ENCODE results near the gene GRIK2. TPM values are rescaled to one million over a fixed set of nuclear protein-coding genes. Genes with fewer than 3 reads are reported as not detected.

The GRIK2 gene
- total and polyA plus RNA-seq, 2 of the 4 experiments (the other 2 are of a cell fraction) = 8.2 to 15.2 TPM

DNA sequence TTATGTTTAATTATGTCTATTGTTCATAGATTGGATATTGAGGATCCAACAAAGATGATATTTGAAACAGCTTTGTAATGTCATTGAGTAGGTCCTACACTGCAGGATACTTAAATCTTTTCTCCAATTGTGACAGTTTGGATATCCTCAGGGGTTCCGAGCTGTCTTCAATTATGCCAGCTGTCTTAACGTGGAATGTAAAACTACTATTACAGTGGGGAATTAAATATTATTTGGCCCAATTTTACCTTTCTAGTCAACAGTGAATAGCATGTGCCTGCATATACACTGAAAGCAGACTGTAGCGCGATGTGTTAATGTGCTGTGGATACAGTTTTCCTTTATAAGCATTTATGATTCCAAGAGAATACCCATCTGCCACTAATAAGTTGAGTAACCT is 156.9 kb downstream of the GRIK2 start:
- Histone ChIP-seq H4K20me1 (ENCODE audit: insufficient read depth, low read length) (no peaks in the 10 kb centered on the region), H4K8ac (ENCODE audit: low read depth in 2 of 2, low read length in 2 of 2) (no peak overlapping the region), H3K56ac (ENCODE audit: extremely low read depth, insufficient read depth, low read length) (no peak overlapping the region), H3K79me1 (ENCODE audit: low read depth in 1 of 2, low read length in 2 of 2) (peaks cover 0 to 7% of the 10 kb centered on the region in 2 experiments; a peak in 2 of 4 replicates), H3K4me2 (ENCODE audit: low read depth, low read length) (no peak overlapping the region), H2AFZ (replicated peaks; ENCODE audit: low read length, poor library complexity) (no peak overlapping the region), H3K4me1 (ENCODE audit: control insufficient read depth, insufficient read depth, low read length) (peaks cover 7% of the 10 kb centered on the region), H3K27me3 (ENCODE audit: control insufficient read depth, insufficient read depth, low read length) (no peaks in the 10 kb centered on the region), H3K9me3 (ENCODE audit: control insufficient read depth, insufficient read depth, low read length) (no peaks in the 10 kb centered on the region), H2AK5ac (ENCODE audit: low read depth, low read length) (no peak overlapping the region), H2AK9ac (replicated peaks; ENCODE audit: low read depth, low read length, poor library complexity) (no peak overlapping the region), H2BK120ac (ENCODE audit: low read depth, low read length) (no peak overlapping the region), H3K14ac (replicated peaks; ENCODE audit: low read depth, low read length) (no peak overlapping the region), H3K18ac (ENCODE audit: low read depth, low read length) (no peak overlapping the region), H3K4me3 (ENCODE audit: insufficient read depth, low read depth, low read length) (no peak overlapping the region), H3K9me1 (ENCODE audit: insufficient read depth, low read length) (no peaks in the 10 kb centered on the region), H3K23ac (ENCODE audit: low read depth, low read length) (no peak overlapping the region), H3K27ac (ENCODE audit: insufficient read depth, low read length) (no peak overlapping the region), H2BK15ac (ENCODE audit: low read depth, low read length) (no peak overlapping the region), H3K9ac (ENCODE audit: low read depth, low read length) (no peak overlapping the region), H4K91ac (ENCODE audit: insufficient read depth, low read depth, low read length) (no peak overlapping the region), H4K5ac (ENCODE audit: low read depth, low read length) (no peak overlapping the region), H2BK20ac (ENCODE audit: low read depth, low read length) (no peak overlapping the region), H3K4ac (ENCODE audit: low read depth, low read length) (no peak overlapping the region), H2BK5ac (ENCODE audit: low read depth, low read length, poor library complexity, severe bottlenecking) (no peak overlapping the region), H3K36me3 (ENCODE audit: control insufficient read depth, insufficient read depth, low read length) (no peaks in the 10 kb centered on the region)
- DNase-seq (no peak), ATAC-seq (ENCODE audit: low read depth) (no peak)
- no peak for TF ChIP-seq RAD21 (IDR thresholded peaks at IDR 0.05; ENCODE audit: low read length)
- TF ChIP-seq MAZ (IDR thresholded peaks at IDR 0.05; ENCODE audit: borderline replicate concordance, low read depth, low read length) = no peak
- TF ChIP-seq MAFK (IDR thresholded peaks at IDR 0.05; ENCODE audit: low read depth, low read length) = no peak
- TF ChIP-seq, protein P1, sequence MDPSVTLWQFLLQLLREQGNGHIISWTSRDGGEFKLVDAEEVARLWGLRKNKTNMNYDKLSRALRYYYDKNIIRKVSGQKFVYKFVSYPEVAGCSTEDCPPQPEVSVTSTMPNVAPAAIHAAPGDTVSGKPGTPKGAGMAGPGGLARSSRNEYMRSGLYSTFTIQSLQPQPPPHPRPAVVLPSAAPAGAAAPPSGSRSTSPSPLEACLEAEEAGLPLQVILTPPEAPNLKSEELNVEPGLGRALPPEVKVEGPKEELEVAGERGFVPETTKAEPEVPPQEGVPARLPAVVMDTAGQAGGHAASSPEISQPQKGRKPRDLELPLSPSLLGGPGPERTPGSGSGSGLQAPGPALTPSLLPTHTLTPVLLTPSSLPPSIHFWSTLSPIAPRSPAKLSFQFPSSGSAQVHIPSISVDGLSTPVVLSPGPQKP (IDR thresholded peaks at IDR 0.05; ENCODE audit: borderline replicate concordance, low read depth, low read length) = no peak
- no peak for TF ChIP-seq CTCF (conservative IDR thresholded peaks at IDR 0.05; ENCODE audit: low read depth, low read length)
- TF ChIP-seq BHLHE40 (IDR thresholded peaks at IDR 0.05; ENCODE audit: low read depth, low read length) = no peak
- TF ChIP-seq CEBPB (IDR thresholded peaks at IDR 0.05; ENCODE audit: low read depth, low read length) = no peak
- TF ChIP-seq NFE2L2 (IDR thresholded peaks at IDR 0.05; ENCODE audit: low read depth, low read length) = no peak
- no peak for TF ChIP-seq POLR2A (IDR thresholded peaks at IDR 0.05; ENCODE audit: low read depth, low read length)
- no peak for TF ChIP-seq RFX5 (IDR thresholded peaks at IDR 0.05; ENCODE audit: low read depth, low read length)
- TF ChIP-seq MXI1 (IDR thresholded peaks at IDR 0.05; ENCODE audit: borderline replicate concordance, low read depth, low read length) = no peak
- TF ChIP-seq FOS (IDR thresholded peaks at IDR 0.05; ENCODE audit: low read depth, low read length) = no peak
- no peak for TF ChIP-seq RCOR1 (IDR thresholded peaks at IDR 0.05; ENCODE audit: insufficient replicate concordance, low read length)
- no peak for TF ChIP-seq USF2 (IDR thresholded peaks at IDR 0.05; ENCODE audit: low read depth, low read length)
- no peak for TF ChIP-seq CHD1 (IDR thresholded peaks at IDR 0.05; ENCODE audit: low read depth, low read length)
- TF ChIP-seq SMC3 (IDR thresholded peaks at IDR 0.05; ENCODE audit: low read depth, low read length) = no peak
- in situ Hi-C loops (cut with MboI; ENCODE audit: low sequenced_read_pairs) (no loop called here), intact Hi-C loops (cut with micrococcal nuclease) (loop anchor here (5.0 kb wide), 1 partner anchor 172 kb away; no protein-coding TSS in a partner anchor), dilution Hi-C loops (cut with HindIII; ENCODE audit: low sequenced_read_pairs, unreplicated experiment) (no loop called here)
- no TSS peak for BruUV-seq (replicated peaks)
- no CpG with 5 or more reads among the region's 4 CpGs for WGBS, 2 experiments (ENCODE audit: extremely low coverage in 2 of 2, insufficient read length in 1 of 2)
- ChIA-PET CTCF (no interaction called here), POLR2A (ENCODE audit: unreplicated experiment) (no interaction called here)

All from IMR-90 (cell line).